ENCODE data around the gene RASL11B.

The RASL11B gene

DNA sequence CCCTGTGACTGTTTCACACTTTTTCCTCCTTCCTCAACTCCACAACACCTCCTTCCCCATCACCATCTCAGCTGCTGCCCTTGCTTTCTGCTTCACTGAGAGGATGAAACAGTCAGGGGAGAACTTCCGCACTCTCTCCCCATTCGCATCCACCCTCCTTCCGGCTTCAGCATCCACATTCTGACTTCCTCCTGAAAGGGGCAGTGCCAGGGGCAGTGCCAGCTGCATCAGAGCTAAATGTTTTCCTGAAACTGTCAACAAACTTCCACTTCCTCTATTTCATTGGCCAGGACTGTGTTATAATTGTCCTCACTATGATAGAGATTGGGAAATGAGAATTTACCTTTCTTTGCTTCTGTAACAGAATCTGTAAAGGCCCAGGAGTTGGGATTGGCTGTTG, 18.2 kb upstream of the RASL11B start:
- DNase-seq = no peak

- DNase-seq = no peak
Observed at GRCh38 chr4:52844596-52844995, 17.5 kb upstream of the RASL11B start.

DNA sequence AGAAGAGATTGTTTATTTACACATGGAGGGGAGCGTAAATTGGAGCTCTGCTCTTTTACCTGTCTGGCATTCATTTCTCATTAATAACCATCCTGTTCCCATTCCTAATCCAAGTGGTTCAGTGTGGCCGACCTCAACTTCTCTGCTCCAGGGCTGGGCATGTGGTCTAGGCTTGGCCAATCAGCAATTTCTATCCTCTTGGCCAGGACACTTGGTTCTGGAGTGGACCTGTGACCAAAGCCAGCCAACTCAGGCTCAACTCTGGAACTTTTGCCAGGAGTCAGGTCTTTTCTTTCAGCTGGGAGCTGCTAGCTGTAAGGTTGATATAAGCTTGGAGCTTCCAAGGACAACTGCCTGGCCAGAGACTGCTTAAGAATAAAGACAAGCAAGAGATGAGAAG, 15.6 kb upstream of the RASL11B start:
- no peak for DNase-seq

DNA sequence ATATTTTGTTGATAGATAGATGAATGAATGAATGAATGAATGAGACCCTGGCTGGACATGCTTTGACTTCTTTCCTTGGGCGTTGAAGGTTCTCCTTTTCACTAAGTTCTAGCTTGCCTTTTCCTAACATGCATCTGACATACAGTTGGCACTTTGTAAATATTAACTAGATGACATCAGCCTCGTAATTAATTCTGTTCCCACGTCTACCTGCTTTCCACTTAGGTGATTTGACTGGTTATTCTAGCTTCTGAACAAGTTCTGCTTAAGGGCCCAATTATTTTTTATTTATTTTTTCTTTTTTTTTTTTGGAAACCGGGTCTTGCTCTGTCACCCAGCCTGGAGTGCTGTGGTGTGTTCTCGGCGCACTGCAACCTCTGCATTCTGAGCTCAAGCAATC, 13.9 kb upstream of the RASL11B start:
- DNase-seq = no peak

GRCh38 chr4:52850406-52851124, 11.6 kb upstream of the RASL11B start:
- DNase-seq = no peak

DNA sequence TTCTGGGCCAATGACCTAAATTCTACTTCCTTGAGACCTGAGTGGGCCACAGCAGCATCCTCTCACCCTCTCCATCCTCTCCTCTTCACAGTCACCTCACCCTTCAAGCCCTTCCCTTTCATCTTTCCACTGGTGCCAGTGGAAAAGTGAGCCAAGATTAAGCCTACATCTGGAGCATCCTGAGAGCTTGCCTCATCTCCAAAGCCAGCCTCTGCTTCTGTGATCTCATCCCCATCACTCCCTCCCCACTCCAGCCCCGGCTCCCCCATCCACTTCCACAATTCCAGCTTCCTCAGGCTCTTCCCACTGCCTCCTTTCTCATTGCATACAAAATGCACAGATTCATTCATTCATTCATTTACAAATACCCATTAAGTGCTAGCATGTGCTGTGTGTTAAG, 10.1 kb upstream of the RASL11B start:
- no peak for DNase-seq

DNA sequence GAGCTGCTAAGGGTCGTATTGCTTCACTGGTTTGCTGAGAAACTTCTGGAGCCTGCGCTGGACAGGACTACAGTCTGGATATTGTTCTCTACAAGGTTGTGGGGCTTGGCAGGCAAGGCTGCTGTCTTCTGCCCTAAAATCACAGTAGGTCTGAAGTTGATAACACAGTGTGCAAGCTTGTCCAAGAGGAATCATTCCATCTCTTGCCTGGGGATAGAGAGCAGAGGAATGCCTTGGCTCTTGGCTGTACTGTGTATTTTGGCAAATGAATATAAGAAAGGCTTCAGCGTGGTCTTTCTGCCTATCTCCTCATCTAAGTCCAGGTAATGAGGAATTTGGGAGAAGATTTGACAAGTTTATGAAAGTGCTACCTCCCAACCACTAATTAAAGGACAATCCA, 9.4 kb upstream of the RASL11B start:
- no peak for DNase-seq

DNA sequence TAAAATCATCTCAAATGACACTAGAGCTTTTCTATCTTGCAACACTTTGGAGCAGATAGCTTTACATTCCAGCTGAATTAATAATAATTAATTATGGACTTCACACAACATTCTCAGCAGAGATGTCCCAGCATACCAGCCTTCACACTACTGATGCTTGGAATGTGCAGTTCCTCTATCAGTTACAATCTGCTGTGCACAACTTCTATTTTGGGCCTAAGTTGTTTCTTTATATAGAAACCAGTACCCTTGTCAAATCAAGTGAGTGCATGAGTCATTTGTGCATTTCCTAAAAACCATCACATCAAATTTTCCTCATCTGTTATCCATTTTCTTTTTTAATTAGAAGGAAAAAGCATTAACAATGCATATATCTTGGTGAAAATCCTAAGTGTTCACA, 8.8 kb upstream of the RASL11B start:
- no peak for DNase-seq

DNA sequence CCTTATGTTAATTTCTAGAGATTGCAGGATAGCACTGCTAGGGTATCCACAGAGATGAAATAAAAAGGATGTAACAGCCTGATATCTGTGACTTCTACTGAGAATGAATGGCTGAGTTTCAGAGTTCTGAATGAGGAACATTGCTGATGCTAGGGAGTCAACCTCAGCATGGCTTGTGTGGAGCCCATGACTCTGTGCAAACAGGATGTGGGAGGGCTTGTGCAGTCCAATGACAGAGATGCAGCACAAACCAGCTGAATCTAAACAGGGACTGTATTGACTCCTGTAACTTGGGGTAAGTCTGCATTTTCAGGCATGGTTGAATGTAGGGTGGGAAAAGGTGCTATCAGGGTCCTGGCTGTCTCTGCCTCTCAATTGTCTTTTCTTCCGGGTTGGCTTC, 5.3 kb upstream of the RASL11B start:
- DNase-seq = no peak

GRCh38 chr4:52860361-52860760, 1.8 kb upstream of the RASL11B start:
- no peak for DNase-seq

DNA sequence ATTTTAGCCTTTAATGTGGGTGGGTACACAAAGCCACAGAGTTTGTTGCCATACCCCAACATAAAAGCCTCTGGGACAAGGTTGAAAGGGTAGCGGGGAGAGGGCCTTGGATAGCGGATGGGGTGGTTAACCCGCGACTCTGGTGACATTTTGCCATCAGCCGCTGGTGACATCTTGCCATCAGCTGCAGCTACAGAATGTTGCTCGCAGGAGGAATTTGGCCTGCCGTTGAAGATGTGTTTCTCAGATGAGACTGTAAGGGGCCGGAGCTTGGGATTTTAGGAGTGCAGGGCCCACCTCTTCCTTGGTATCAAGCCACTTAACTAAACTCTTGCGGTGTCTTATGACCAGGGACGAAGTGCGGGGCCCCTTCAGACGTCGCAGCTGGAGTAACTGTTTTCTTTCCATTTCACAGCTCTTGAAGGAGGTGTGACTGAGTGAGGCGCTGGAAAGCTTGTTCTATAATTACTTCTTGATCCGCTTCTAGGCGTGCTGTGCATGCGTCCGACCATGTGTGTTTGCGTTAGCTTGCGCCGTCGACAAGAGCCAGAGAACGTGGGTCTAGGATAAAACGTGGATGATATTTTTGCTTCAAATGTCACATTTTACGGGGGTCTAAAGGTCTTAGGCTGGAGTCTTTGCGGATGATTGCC, 820 bp upstream of the RASL11B start:
- no peak for DNase-seq

- no peak for DNase-seq
Observed at GRCh38 chr4:52862639-52863161, 583 bp downstream of the RASL11B start.

DNA sequence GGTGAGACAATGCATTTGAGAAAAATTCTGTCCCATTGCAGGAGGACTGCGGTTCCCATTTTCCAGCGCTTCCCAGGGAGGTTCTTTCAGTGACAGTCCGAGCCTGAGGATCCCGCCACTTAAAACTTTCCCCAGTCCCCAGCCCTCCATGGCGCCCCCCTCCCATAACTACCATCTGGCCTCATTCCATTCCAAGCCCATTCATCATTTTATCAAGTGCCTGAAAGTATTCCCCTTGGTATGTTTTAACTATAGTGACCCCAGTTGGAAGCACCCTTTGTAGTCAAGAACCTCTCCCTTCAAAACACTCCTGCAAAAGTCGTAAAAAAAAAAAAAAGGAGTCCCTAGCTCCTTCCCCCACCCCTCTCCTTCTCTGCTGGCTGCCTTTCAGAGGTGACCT, 1.2 kb downstream of the RASL11B start:
- no peak for DNase-seq

- no peak for DNase-seq
Observed at GRCh38 chr4:52864793-52865192, 2.7 kb downstream of the RASL11B start.

DNA sequence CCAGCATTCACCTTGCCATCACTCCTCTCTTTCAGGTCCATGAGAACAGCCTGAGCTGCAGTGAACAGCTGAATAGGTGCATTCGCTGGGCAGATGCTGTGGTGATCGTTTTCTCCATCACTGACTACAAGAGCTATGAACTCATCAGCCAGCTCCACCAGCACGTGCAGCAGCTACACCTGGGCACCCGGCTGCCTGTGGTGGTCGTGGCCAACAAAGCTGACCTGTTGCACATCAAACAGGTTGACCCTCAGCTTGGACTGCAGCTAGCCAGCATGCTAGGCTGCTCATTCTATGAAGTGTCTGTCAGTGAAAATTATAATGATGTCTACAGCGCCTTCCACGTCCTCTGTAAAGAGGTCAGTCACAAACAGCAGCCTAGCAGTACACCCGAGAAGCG, 3.2 kb downstream of the RASL11B start:
- DNase-seq = no peak

DNA sequence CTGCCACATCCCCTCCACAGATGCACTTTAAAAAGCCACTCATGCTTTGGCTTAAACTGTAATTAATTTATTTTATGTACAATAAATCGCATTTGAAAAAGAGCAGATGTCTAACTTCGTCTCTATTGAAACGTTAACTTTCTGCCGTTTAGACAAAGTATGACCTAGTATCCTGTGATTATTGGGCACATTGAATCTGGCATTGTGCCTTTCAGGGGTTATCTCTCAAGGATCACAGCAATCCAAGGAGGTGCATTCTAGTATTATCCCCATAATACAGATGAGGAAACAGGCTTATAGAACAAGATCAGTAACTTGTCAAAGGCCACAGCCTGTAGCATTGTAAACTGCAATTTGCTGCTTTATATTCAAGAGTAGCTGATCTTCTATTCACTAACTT, 4.6 kb downstream of the RASL11B start:
- DNase-seq = no peak

- peak; percentile 29 for DNase-seq
Observed at GRCh38 chr4:52867163-52867562, 5.0 kb downstream of the RASL11B start.

DNA sequence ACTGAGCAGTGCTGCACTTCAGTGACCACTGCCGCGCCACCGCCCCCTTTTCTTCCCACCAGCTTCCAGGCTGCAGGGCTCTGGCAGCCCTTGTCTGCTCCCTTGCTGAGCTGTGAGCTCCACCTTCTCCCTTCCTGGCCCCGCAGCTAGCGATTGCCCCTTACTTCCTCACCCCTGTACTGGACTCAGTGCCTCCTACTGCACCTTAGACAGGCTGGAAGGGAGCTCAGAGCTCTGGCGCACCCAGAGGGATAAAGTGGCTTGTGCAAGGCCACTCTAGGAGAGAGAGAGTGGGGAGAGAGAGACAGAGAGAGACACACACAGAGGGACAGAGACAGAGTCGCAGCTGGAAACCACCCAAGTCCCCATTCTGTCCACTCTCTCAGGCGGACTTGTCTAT, 6.0 kb downstream of the RASL11B start:
- peak; percentile 91 for DNase-seq

- peak; percentile 66 for DNase-seq
Observed at GRCh38 chr4:52869196-52869595, 7.1 kb downstream of the RASL11B start.

- no peak for DNase-seq
Observed at GRCh38 chr4:52869656-52870055, 7.5 kb downstream of the RASL11B start.

- DNase-seq = peak; percentile 88
Observed at GRCh38 chr4:52870225-52870624, 8.1 kb downstream of the RASL11B start.

GRCh38 chr4:52873191-52873590, 11.1 kb downstream of the RASL11B start:
- DNase-seq = peak; percentile 15

DNA sequence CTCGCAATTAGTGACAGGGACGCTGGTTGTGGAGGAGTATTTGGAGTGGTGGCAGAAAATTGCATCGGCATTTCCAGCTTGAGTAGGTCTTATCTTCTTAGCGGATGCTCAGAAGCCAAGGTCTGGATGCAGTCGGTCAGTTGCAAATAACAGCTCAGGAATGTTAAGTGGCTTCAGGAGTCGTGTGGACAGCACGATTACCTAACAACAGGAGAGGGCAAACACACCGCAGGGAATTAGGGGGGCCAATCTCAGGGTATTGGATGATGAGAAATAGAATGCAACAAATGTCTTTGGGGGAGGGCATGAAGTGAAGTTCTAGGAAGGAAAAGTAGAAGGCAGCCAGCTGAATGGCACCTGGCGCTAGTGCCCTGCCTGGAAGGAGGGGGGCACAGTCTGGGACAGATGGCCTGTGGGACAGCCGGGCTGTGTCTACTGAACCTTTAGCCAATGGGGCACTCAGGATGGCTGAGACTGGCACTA, 11.8 kb downstream of the RASL11B start:
- no peak for DNase-seq

- DNase-seq = no peak
Observed at GRCh38 chr4:52874948-52875347, 12.8 kb downstream of the RASL11B start.

GRCh38 chr4:52876069-52876468, 14.0 kb downstream of the RASL11B start:
- no peak for DNase-seq

Data from NCI-H510A treated with DMSO at 0.1 percent for 48 hours (cell line).